ENCODE data around the gene SDHA. TPM values are rescaled to one million over a fixed set of nuclear protein-coding genes. Genes with fewer than 3 reads are reported as not detected.
A peak's percentile ranks its signal among the peaks of the same experiment; 100 is the strongest.
"Not testable (repeated sequence)": the region's sequence is repeated elsewhere in the genome, so short reads cannot be mapped to it uniquely, and the experiment has no call there.

The SDHA gene
- 100 to 1,000 TPM in 4 of 6 experiments, 10 to 100 TPM in 2; 92.5 to 114 (median 109) TPM for total RNA-seq (2021; fragmentation: NEBNext Ultra II Directional; extraction: Animal tissue kit (Norgen Biotek cat#: 25700))
- long read RNA-seq, transcript SDHA-201 (15 exons, 2,390 nt) = major isoform, 113 of 147 reads
- long read RNA-seq, transcript SDHA-204 (13 exons, 2,067 nt) = minor isoform, 7 of 147 reads
- long read RNA-seq, partial matches to known transcripts = 17 of 147 reads
- long read RNA-seq, other reads (novel, unspliced or antisense) = 9 of 147 reads

DNA sequence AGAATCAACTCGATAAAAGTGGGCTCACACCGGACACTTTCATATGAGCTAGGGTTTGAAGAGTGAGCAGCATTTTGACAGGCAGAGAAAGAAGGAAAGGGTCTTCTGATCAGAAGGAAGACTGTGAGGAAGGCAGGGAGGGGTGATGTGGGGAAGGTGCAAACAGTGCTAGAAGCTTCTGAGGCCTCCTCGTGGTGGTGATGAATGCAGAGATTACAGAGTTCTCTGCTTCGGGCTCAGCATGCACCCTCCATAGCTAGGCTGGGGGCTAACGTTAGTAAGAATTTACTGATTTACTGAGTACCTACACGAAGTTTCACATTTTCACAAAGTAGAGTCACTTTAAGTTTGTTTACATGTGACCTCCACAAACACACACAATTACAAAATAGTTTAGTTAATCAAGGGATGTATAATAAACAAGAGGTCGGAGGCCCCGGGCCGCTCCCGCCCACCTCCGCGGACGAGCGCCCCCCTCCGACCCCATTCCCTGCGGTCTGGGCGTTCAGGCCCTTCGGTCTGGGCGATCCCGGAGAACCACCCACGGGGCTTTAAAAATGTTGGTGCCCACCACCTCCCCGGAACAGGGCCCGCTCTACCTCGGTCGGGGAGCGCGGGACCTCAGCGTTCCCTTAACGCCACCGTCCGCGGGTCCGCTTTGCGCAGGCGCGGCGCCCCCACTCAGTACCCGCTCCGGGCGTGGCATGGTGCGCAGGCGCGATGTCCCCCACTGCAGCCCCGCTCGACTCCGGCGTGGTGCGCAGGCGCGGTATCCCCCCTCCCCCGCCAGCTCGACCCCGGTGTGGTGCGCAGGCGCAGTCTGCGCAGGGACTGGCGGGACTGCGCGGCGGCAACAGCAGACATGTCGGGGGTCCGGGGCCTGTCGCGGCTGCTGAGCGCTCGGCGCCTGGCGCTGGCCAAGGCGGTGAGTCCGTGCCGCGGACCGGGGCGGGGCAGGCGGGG, at the start of gene SDHA, which contains the start of gene CCDC127:
SDHA (plus strand) TSS at position 827 of the 963 bp plus-strand sequence; CDS start at position 863, 36 bp downstream.
CCDC127 (minus strand) TSS at position 660 of the 963 bp plus-strand sequence. CDS start 1,304 bp downstream, outside the sequence.
- Mint-ChIP-seq H3K4me3 (peak within 1 kb of the TSS; percentile 96), H3K4me1 (ENCODE audit: low read depth) (peaks cover 52% of the 10 kb centered on the region), H3K36me3 (ENCODE audit: low read depth) (peaks cover 28% of the 10 kb centered on the region), H3K27ac (peak within 1 kb of the TSS; percentile 90)
- peak; percentile 70 for TF ChIP-seq CTCF (IDR thresholded peaks at IDR 0.05)
- DNase-seq = peak; percentile 81
- H3K9me3 Mint-ChIP-seq; H3K27me3 Mint-ChIP-seq (ENCODE audit: insufficient read depth): not testable (repeated sequence)

DNA sequence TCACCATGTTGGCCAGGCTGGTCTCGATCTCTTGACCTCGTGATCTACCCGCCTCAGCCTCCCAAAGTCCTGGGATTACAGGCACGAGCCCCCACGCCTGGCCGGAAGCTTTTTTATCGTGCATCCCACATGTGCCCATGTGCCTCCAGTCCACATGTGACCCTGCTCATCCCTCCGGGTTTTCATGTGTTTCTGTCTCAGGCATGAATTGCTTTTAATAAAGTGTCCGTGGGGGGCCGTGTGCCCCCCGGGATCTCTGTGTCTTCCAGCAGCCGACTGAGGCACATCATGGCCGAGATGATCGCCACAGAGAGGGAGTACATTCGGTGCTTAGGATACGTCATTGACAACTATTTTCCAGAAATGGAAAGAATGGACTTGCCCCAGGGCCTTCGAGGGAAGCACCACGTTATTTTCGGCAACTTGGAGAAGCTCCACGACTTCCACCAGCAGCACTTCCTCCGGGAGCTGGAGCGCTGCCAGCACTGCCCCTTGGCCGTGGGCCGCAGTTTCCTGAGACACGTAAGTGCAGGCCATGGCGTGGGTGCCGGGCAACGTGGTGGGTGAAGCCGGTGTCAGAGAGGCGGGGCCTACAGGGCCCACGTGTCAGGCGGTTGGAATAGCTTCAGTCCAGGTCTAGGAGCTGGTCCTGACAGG, 48.9 kb upstream of the SDHA start:
- Mint-ChIP-seq H3K4me3 (peak overlapping the region; percentile 86), H3K27ac (peak overlapping the region; percentile 99), H3K4me1 (ENCODE audit: low read depth) (peaks cover 34% of the 10 kb centered on the region), H3K9me3 (no peaks in the 10 kb centered on the region), H3K27me3 (ENCODE audit: insufficient read depth) (no peaks in the 10 kb centered on the region; the same call in 1 of the 2 replicates), H3K36me3 (ENCODE audit: low read depth) (no peaks in the 10 kb centered on the region; the same call in 1 of the 2 replicates)
- no peak for TF ChIP-seq CTCF (IDR thresholded peaks at IDR 0.05)
- peak; percentile 97 for DNase-seq

GRCh38 chr5:169728-170094, 48.4 kb upstream of the SDHA start:
- peaks cover 2% of the 10 kb centered on the region; the same call in 1 of the 2 replicates for H3K27me3 Mint-ChIP-seq (ENCODE audit: insufficient read depth)
- peak overlapping the region; percentile 39; the same call in 1 of the 2 replicates for H3K4me3 Mint-ChIP-seq
- TF ChIP-seq CTCF (IDR thresholded peaks at IDR 0.05) = peak; percentile 30; the same call in 1 of the 2 replicates
- peak overlapping the region; percentile 99 for H3K27ac Mint-ChIP-seq
- H3K9me3 Mint-ChIP-seq = no peaks in the 10 kb centered on the region
- peaks cover 34% of the 10 kb centered on the region for H3K4me1 Mint-ChIP-seq (ENCODE audit: low read depth)
- H3K36me3 Mint-ChIP-seq (ENCODE audit: low read depth) = no peaks in the 10 kb centered on the region; the same call in 1 of the 2 replicates
- DNase-seq = no peak

GRCh38 chr5:170971-171800, 46.9 kb upstream of the SDHA start:
- no peak overlapping the region for H3K27ac Mint-ChIP-seq
- peaks cover 2% of the 10 kb centered on the region; the same call in 1 of the 2 replicates for H3K27me3 Mint-ChIP-seq (ENCODE audit: insufficient read depth)
- no peaks in the 10 kb centered on the region; the same call in 1 of the 2 replicates for H3K36me3 Mint-ChIP-seq (ENCODE audit: low read depth)
- no peak overlapping the region for H3K4me3 Mint-ChIP-seq
- no peaks in the 10 kb centered on the region for H3K9me3 Mint-ChIP-seq
- TF ChIP-seq CTCF (IDR thresholded peaks at IDR 0.05) = no peak
- peaks cover 35% of the 10 kb centered on the region for H3K4me1 Mint-ChIP-seq (ENCODE audit: low read depth)
- no peak for DNase-seq

Measured in HFFc6 (cell line).